DMS153 (cell line): ENCODE measurements around the gene DERL3.

Experiments used
- DNase-seq: peaks from one replicate; lab custom pipeline; 2025; lab: John Stamatoyannopoulos, UW

DERL3 gene

GRCh38 chr22:23847310-23847920 lies 8.6 kb upstream of the DERL3 start:
- DNase-seq, result no peak

- no peak for DNase-seq
Observed at GRCh38 chr22:23846081-23846469, 7.3 kb upstream of the DERL3 start.

- DNase-seq, result no peak
Observed at GRCh38 chr22:23845265-23846080, 6.7 kb upstream of the DERL3 start.

GRCh38 chr22:23844739-23845202 lies 6.0 kb upstream of the DERL3 start:
- DNase-seq, result no peak

- DNase-seq, result no peak
Observed at GRCh38 chr22:23842599-23842998, 3.8 kb upstream of the DERL3 start.

GRCh38 chr22:23841736-23842445 lies 3.1 kb upstream of the DERL3 start:
- DNase-seq, result no peak

- DNase-seq, result no peak
Observed at GRCh38 chr22:23841292-23841691, 2.5 kb upstream of the DERL3 start.

- no peak for DNase-seq
Observed at GRCh38 chr22:23840026-23840425, 1.2 kb upstream of the DERL3 start.

- no peak for DNase-seq
Observed at GRCh38 chr22:23837911-23838680, 710 bp downstream of the DERL3 start.

GRCh38 chr22:23837496-23837859 lies 1.3 kb downstream of the DERL3 start:
- DNase-seq, result no peak

- DNase-seq, result no peak
Observed at GRCh38 chr22:23836692-23837495, 1.9 kb downstream of the DERL3 start.

GRCh38 chr22:23836281-23836680 lies 2.5 kb downstream of the DERL3 start:
- no peak for DNase-seq

GRCh38 chr22:23835484-23836144 lies 3.2 kb downstream of the DERL3 start:
- no peak for DNase-seq

GRCh38 chr22:23834793-23835483 lies 3.9 kb downstream of the DERL3 start:
- DNase-seq, result no peak

- DNase-seq, result no peak
Observed at GRCh38 chr22:23834406-23834792, 4.4 kb downstream of the DERL3 start.

GRCh38 chr22:23833911-23834317 lies 4.9 kb downstream of the DERL3 start:
- DNase-seq, result no peak

- DNase-seq, result no peak
Observed at GRCh38 chr22:23833017-23833751, 5.6 kb downstream of the DERL3 start.

- no peak for DNase-seq
Observed at GRCh38 chr22:23832226-23833016, 6.4 kb downstream of the DERL3 start.

- DNase-seq, result no peak
Observed at GRCh38 chr22:23831781-23832180, 7.0 kb downstream of the DERL3 start.
